ENCODE results near the gene PRKAG2. TPM values are rescaled to one million over a fixed set of nuclear protein-coding genes. Genes with fewer than 3 reads are reported as not detected.

The PRKAG2 gene
- total and polyA plus RNA-seq, 4 donors, result 17.5 to 33.3 (median 23.9) TPM

GRCh38 chr7:151756076-151756731 lies 120.7 kb downstream of the PRKAG2 start:
- peaks cover 0 to 17% (median 0%) of the 10 kb centered on the region in 5 donors for H3K4me1 ChIP-seq (ENCODE audit: control insufficient read depth in 5 of 5, insufficient read depth in 5 of 5, low read length in 5 of 5)
- TF ChIP-seq CTCF (IDR thresholded peaks at IDR 0.05; ENCODE audit: control extremely low read depth, extremely low read depth), result no peak
- no peaks in the 10 kb centered on the region for H3K36me3 ChIP-seq (ENCODE audit: control insufficient read depth in 4 of 4, insufficient read depth in 4 of 4, low read length in 4 of 4)
- 70 to 80% methylated on average over 19 of the region's 19 CpGs for WGBS, 2 donors
- peak overlapping the region in 1 of 2 donors; percentile 4 for H3K27ac ChIP-seq (ENCODE audit: low read depth in 1 of 2, low read length in 1 of 2)
- H3K9ac ChIP-seq (ENCODE audit: insufficient read depth in 1 of 2, low read length in 2 of 2), result no peak overlapping the region
- DNase-seq (no peak), ATAC-seq (ENCODE audit: insufficient read depth, low FRiP score) (no peak)
- no peak overlapping the region for H3K4me3 ChIP-seq
- H3K27me3 ChIP-seq (ENCODE audit: control insufficient read depth in 3 of 3, insufficient read depth in 3 of 3, low read length in 2 of 3), result no peaks in the 10 kb centered on the region
- no peaks in the 10 kb centered on the region for H3K9me3 ChIP-seq (ENCODE audit: control insufficient read depth in 4 of 4, insufficient read depth in 3 of 4, low read length in 3 of 4)

- DNase-seq (peak; percentile 37 to 79 (median 65)), ATAC-seq (ENCODE audit: insufficient read depth, low FRiP score) (no peak)
- Histone ChIP-seq H3K4me1 (ENCODE audit: control insufficient read depth in 5 of 5, insufficient read depth in 5 of 5, low read length in 5 of 5) (peaks cover 0 to 17% (median 0%) of the 10 kb centered on the region in 5 donors), H3K27me3 (ENCODE audit: control insufficient read depth in 3 of 3, insufficient read depth in 3 of 3, low read length in 2 of 3) (no peaks in the 10 kb centered on the region), H3K9ac (ENCODE audit: insufficient read depth in 1 of 2, low read length in 2 of 2) (no peak overlapping the region), H3K9me3 (ENCODE audit: control insufficient read depth in 4 of 4, insufficient read depth in 3 of 4, low read length in 3 of 4) (no peaks in the 10 kb centered on the region), H3K27ac (ENCODE audit: low read depth in 1 of 2, low read length in 1 of 2) (peak overlapping the region in 1 of 2 donors; percentile 56), H3K36me3 (ENCODE audit: control insufficient read depth in 4 of 4, insufficient read depth in 4 of 4, low read length in 4 of 4) (no peaks in the 10 kb centered on the region), H3K4me3 (no peak overlapping the region)
- no peak for TF ChIP-seq CTCF (IDR thresholded peaks at IDR 0.05; ENCODE audit: control extremely low read depth, extremely low read depth)
- 58 to 63% methylated on average over 11 of the region's 11 CpGs for WGBS, 2 donors
Observed at GRCh38 chr7:151755131-151755801, 121.6 kb downstream of the PRKAG2 start.

- H3K4me1 ChIP-seq (ENCODE audit: control insufficient read depth in 5 of 5, insufficient read depth in 5 of 5, low read length in 5 of 5), result peaks cover 0 to 17% (median 0%) of the 10 kb centered on the region in 5 donors
- no peak for DNase-seq
- ATAC-seq (ENCODE audit: insufficient read depth, low FRiP score), result no peak
- H3K27me3 ChIP-seq (ENCODE audit: control insufficient read depth in 3 of 3, insufficient read depth in 3 of 3, low read length in 2 of 3), result no peaks in the 10 kb centered on the region
- no peaks in the 10 kb centered on the region for H3K36me3 ChIP-seq (ENCODE audit: control insufficient read depth in 4 of 4, insufficient read depth in 4 of 4, low read length in 4 of 4)
- TF ChIP-seq CTCF (IDR thresholded peaks at IDR 0.05; ENCODE audit: control extremely low read depth, extremely low read depth), result no peak
- no peak overlapping the region for H3K4me3 ChIP-seq
- no peaks in the 10 kb centered on the region for H3K9me3 ChIP-seq (ENCODE audit: control insufficient read depth in 4 of 4, insufficient read depth in 3 of 4, low read length in 3 of 4)
- H3K27ac ChIP-seq (ENCODE audit: low read depth in 1 of 2, low read length in 1 of 2), result peak overlapping the region; percentile 17 to 56
- H3K9ac ChIP-seq (ENCODE audit: insufficient read depth in 1 of 2, low read length in 2 of 2), result no peak overlapping the region
- 91% methylated on average over 17 of the region's 17 CpGs for WGBS, 2 donors
Observed at GRCh38 chr7:151754688-151755130, 122.2 kb downstream of the PRKAG2 start.
